Right renal pelvis (tissue), 4 donors: Measurements from ENCODE around the gene ACTR1B. TPM values are rescaled to one million over a fixed set of nuclear protein-coding genes. Genes with fewer than 3 reads are reported as not detected.
"Not testable (repeated sequence)": the region's sequence is repeated elsewhere in the genome, so short reads cannot be mapped to it uniquely, and the experiment has no call there.

Source experiments
- DNase-seq, 4 donors: peaks; one replicate each; pipeline ENCODE4 v3.0.0-alpha.2; 2013; ENCODE audit warnings: low read depth in 4 of 4, low spot score in 3 of 4, missing footprints in 1 of 4
- polyA plus RNA-seq, 4 donors: library from polyadenylated mRNA; unstranded; fragments of 120-200 nt; gene quantifications; one replicate each; pipeline ENCODE4 v1.2.1, GENCODE V29; 2013; ENCODE audit not compliant: insufficient read length in 4 of 4

Gene ACTR1B
- polyA plus RNA-seq, 4 donors = 57.5 to 68.9 (median 60.9) TPM

DNA sequence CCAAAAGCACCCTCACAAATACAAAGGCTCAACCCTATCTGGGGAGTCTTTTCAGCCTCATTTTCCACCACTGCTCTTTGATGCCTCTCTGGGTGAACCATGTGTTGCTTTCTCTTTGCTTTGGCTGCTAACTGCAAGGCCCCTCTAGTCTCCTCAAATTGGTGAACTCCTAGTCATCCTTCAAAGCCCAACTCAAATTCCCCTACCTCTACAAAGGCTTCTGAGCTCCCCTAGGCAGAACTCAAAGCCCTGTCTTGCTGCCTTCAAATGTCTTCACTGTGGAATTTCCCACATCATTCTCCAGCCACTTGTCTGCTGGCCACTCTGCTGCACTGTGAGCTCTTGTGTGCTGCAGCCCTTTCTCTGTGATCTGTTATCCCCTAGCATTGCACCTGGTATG is 40.9 kb downstream of the ACTR1B start:
- not testable (repeated sequence) for DNase-seq

DNA sequence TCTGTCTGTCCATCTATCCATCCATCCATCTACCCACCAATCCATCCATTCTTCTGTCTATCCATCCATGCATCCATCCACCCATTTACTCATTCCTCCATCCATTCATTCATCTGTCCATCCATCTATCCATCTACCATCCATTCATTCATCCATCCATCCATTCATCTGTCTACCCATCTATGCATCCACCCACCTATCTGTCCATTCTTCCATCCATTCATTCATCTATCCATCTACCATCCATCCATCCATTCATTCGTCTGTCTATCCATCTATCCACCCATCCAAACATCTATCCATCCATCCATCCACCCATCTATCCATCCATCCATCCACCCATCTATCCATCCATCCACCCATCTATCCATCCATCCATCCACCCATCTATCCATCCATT is 43.4 kb downstream of the ACTR1B start:
- DNase-seq = not testable (repeated sequence)

DNA sequence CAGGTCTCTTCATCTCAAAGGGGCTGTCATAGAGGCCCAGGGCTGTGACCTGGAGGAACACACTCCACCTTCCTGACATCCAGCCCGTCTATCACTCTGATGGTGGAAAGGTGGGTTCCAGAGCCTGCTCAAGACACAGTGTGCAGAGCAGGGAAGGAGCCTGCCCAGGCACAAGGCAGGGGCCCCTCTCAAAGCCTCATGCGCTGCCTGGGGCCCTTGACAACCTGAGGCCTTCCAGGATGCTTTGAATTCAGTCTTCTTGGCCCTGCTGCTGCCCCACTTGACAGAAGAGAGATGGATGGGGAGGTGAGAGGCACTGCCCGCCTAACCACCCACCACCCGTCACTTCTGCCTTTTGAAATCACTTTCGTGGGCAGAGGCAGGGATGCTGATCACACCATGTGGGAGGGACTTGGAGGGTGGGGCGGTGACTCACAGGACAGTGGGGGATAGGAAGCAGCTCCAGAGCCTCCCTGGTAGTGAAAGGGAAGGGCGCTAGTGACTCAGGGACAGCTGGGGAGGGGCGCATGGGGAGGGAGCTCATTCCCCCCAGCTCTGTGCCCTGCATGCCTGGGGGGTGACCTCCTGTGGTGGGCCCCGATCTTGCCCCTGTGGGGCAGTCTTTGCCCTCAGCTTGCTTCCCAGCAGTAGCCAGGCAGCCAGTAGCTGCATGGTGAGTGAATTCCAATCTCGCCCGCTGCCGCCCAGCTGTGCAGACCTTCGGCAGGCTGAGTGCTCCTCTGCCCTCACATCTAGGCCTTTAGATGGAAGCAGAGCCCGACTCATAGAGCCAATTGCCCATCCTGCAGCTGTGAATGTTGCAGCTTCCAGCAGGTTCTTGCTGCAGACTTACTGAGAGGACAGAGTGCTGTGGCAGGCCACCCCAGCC is 44.7 kb downstream of the ACTR1B start:
- DNase-seq = not testable (repeated sequence)

DNA sequence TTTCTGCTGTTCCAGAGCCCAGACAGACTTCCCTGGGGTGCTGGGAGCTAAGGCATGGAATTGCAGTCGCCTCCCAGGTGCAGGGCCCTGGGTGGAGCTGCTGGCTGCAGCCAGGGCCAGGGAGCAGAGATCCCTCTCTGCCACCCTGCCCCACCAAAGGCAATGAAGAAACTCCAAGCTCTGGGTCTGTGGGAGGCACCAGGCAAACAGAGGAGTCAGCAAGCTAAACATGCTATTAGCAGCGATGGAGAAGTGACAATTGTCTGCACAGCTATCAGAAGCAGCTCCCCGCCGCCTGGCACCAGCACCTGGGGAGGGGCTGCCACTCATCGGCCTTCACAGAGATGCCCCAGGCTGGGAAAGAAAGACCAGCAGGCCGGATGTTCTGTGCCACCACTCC is 45.9 kb downstream of the ACTR1B start:
- no peak for DNase-seq

DNA sequence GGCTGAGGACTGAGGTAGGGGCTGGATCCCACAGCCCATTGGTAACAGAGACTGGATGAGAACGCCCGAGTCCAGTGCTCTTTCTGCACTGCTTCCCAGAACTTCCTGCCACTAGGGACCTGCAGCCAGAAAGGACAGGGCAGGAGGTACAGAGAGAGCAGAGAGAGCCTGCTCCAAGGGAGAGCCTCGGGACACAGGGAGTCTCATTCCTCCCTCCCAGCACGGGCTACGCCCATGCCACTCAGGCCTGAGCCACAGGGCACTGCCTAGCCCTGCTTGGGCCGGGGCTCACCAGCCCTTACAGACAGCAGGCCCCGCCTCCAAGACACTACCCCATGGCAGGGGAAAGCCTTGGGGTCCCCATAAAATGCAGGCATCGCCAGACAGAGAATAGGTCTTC is 48.1 kb downstream of the ACTR1B start:
- DNase-seq = not testable (repeated sequence)

DNA sequence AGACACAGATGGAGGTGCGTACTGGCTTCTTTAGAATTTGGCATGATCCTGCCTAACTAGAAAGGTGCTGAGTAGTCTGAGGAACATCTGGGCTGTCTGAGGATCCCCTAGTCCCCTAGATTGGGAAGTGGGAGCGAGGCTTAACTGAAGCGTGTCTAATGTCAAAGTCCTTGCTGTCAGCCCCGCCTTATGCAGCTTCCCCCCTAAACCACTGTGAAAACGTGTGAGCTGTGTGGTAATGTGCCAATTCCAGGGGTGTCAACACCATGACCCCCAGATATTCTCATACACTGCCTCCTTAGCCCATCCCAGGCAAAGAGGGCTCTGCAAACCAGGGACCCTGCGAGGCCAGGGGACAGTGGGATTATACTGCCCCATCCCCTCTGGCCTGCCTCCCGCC is 51.9 kb downstream of the ACTR1B start:
- DNase-seq = not testable (repeated sequence)

DNA sequence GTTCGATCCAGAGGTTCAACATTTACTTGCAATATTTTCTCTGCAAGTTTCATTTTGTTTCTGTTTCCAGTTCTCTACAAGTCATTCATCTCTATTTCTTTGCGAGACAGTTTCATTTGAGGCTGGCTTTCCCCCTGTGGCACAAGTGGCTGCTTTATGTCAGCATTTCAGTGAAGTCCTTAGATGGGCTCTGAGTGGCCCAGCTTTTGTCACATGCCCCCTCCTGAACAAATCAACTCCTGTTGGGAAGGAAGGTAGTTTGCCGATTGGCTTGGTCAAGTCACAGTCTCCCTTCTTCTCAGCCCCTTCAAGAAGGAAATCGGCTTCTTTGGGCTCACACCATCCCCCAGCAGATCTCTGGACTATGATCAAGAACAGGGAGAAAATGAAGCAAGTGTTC is 55.1 kb downstream of the ACTR1B start:
- not testable (repeated sequence) for DNase-seq

Other genes with a start within 250 kb of the ACTR1B start
- 10 to 100 TPM; 12.2 to 21.5 (median 20.5) TPM for gene ANKRD36B, start 74.2 kb downstream of the ACTR1B start, polyA plus RNA-seq
- 100 to 1,000 TPM; 174 to 223 (median 199) TPM for gene COX5B, start 18.0 kb downstream of the ACTR1B start, polyA plus RNA-seq
- gene C2orf92, start 5.7 kb upstream of the ACTR1B start, polyA plus RNA-seq = 10 to 100 TPM in 1 of 4 donors, 1 to 10 TPM in 3; 6.3 to 13.5 (median 9.1) TPM
- 1 to 10 TPM; 1.2 to 2.2 (median 1.7) TPM for gene ZAP70, start 49.5 kb upstream of the ACTR1B start, polyA plus RNA-seq